Transverse colon (tissue), 4 donors: ENCODE measurements around the gene PTPRD.

ENCODE experiments used
- EP300 ChIP-seq: sonication (generic); formaldehyde crosslinking; IDR thresholded peaks from one replicate; pipeline ENCODE4 v1.6.1; 2017; ENCODE audit warnings: antibody characterized with exemption, low read depth
- POLR2A ChIP-seq: fragments of 450-650 bp; IDR thresholded peaks from one replicate; pipeline ENCODE4 v1.6.1; 2016; ENCODE audit warnings: antibody characterized with exemption, mild to moderate bottlenecking, moderate library complexity
- POLR2AphosphoS5 ChIP-seq, 3 donors: sonication (generic); formaldehyde crosslinking; IDR thresholded peaks; one replicate each; pipeline ENCODE4 v1.6.1; 2016; ENCODE audit warnings: antibody characterized with exemption in 3 of 3
- TF ChIP-seq, protein P1 (sequence below), 5 experiments: fragments of 200-600 bp in 3 of 5; fragments of 450-650 bp in 2 of 5; sonication (generic) in 3 of 5; IDR thresholded peaks; 1 replicate in 2 of 5; 2 replicates in 3 of 5; pipeline ENCODE4 v1.5.1; 2016 to 2017; ENCODE audit warnings: antibody characterized with exemption in 5 of 5, inconsistent platforms in 3 of 5, mild to moderate bottlenecking in 2 of 5, moderate library complexity in 1 of 5

DNA sequence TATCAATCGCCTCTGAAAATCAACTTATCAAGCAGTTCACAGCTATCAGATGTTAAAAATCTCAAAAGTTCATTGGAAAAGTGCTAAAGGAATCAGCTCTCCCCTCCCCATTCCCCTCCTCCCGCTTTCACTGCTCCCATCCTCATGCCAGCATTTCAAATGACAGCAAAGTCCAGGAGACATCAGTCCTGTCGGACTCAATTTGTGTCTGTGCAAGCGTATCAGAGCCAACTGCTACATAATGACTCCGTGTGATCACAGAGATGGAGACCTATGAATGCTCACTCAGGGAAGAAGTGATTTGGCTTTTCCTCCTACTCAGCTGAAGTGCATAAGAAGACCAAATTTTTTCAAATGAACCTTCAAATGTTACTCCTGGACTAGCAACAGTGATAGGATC lies 1876.0 kb downstream of the PTPRD start:
- TF ChIP-seq POLR2A (no peak), EP300 (no peak), POLR2AphosphoS5 (IDR thresholded peaks at IDR 0.05) (no peak)
- TF ChIP-seq, protein P1, sequence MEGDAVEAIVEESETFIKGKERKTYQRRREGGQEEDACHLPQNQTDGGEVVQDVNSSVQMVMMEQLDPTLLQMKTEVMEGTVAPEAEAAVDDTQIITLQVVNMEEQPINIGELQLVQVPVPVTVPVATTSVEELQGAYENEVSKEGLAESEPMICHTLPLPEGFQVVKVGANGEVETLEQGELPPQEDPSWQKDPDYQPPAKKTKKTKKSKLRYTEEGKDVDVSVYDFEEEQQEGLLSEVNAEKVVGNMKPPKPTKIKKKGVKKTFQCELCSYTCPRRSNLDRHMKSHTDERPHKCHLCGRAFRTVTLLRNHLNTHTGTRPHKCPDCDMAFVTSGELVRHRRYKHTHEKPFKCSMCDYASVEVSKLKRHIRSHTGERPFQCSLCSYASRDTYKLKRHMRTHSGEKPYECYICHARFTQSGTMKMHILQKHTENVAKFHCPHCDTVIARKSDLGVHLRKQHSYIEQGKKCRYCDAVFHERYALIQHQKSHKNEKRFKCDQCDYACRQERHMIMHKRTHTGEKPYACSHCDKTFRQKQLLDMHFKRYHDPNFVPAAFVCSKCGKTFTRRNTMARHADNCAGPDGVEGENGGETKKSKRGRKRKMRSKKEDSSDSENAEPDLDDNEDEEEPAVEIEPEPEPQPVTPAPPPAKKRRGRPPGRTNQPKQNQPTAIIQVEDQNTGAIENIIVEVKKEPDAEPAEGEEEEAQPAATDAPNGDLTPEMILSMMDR (IDR thresholded peaks at IDR 0.05), result no peak
